ENCODE measurements around the gene CYP1B1.

Gene CYP1B1

GRCh38 chr2:38075507-38076151, at the start of gene CYP1B1:
TSS of gene CYP1B1 (minus strand) at chr2:38076151. CDS start at chr2:38075388, 763 bp downstream.
- ChIA-PET POLR2A (interaction anchor here (1.0 to 1.5 kb wide), 2 partner anchors 102 to 199 kb away, joined by 3 to 6 read pairs; no protein-coding TSS in a partner anchor), CTCF (interaction anchor here (0.7 to 1.9 kb wide), 12 partner anchors 14 to 250 kb away, joined by 3 to 16 read pairs (median 4); no protein-coding TSS in a partner anchor)
- peak within 1 kb of the TSS; percentile 50 for H3K4me3 ChIP-seq (ENCODE audit: low read depth, low read length)
- DNase-seq (ENCODE audit: low read depth, low spot score), result no peak
- no peak for TF ChIP-seq CTCF (IDR thresholded peaks at IDR 0.05; ENCODE audit: insufficient read depth, low read length, missing control alignments)

GRCh38 chr2:38125007-38125406, 49.1 kb upstream of the CYP1B1 start:
- CTCF ChIA-PET, result no interaction called here
- POLR2A ChIA-PET, result no interaction called here
- DNase-seq (ENCODE audit: low read depth, low spot score), result no peak
- H3K4me3 ChIP-seq (ENCODE audit: low read depth, low read length), result no peak overlapping the region
- TF ChIP-seq CTCF (IDR thresholded peaks at IDR 0.05; ENCODE audit: insufficient read depth, low read length, missing control alignments), result no peak

GRCh38 chr2:38123911-38124310, 48.0 kb upstream of the CYP1B1 start:
- ChIA-PET CTCF (interaction anchor here (1.0 kb wide), 1 partner anchor 33 kb away, joined by 3 read pairs; no protein-coding TSS in a partner anchor), POLR2A (no interaction called here)
- H3K4me3 ChIP-seq (ENCODE audit: low read depth, low read length), result no peak overlapping the region
- DNase-seq (ENCODE audit: low read depth, low spot score), result no peak
- TF ChIP-seq CTCF (IDR thresholded peaks at IDR 0.05; ENCODE audit: insufficient read depth, low read length, missing control alignments), result no peak

- no peak for DNase-seq (ENCODE audit: low read depth, low spot score)
- H3K4me3 ChIP-seq (ENCODE audit: low read depth, low read length), result no peak overlapping the region
- ChIA-PET CTCF (interaction anchor here (0.8 to 2.5 kb wide), 4 partner anchors 9 to 152 kb away, joined by 3 to 8 read pairs (median 4); no protein-coding TSS in a partner anchor), POLR2A (no interaction called here)
- TF ChIP-seq CTCF (IDR thresholded peaks at IDR 0.05; ENCODE audit: insufficient read depth, low read length, missing control alignments), result no peak
Measured at GRCh38 chr2:38122344-38122743, 46.4 kb upstream of the CYP1B1 start.

GRCh38 chr2:38121481-38121880, 45.5 kb upstream of the CYP1B1 start:
- DNase-seq (ENCODE audit: low read depth, low spot score), result no peak
- no peak for TF ChIP-seq CTCF (IDR thresholded peaks at IDR 0.05; ENCODE audit: insufficient read depth, low read length, missing control alignments)
- no peak overlapping the region for H3K4me3 ChIP-seq (ENCODE audit: low read depth, low read length)
- ChIA-PET POLR2A (no interaction called here), CTCF (interaction anchor here (0.9 to 2.5 kb wide), 5 partner anchors 8 to 153 kb away, joined by 3 to 8 read pairs (median 3); no protein-coding TSS in a partner anchor)

GRCh38 chr2:38120829-38121228, 44.9 kb upstream of the CYP1B1 start:
- CTCF ChIA-PET, result interaction anchor here (0.9 to 2.5 kb wide), 3 partner anchors 139 to 153 kb away, joined by 3 to 8 read pairs (median 3); no protein-coding TSS in a partner anchor

More at GRCh38 chr2:38120829-38121228, 44.9 kb upstream of the CYP1B1 start:
- no peak overlapping the region for H3K4me3 ChIP-seq (ENCODE audit: low read depth, low read length)
- TF ChIP-seq CTCF (IDR thresholded peaks at IDR 0.05; ENCODE audit: insufficient read depth, low read length, missing control alignments), result no peak
- no peak for DNase-seq (ENCODE audit: low read depth, low spot score)
- POLR2A ChIA-PET, result no interaction called here
